Kidney (tissue), 14 donors: Measurements from ENCODE around the gene TAF11L13. TPM values are rescaled to one million over a fixed set of nuclear protein-coding genes. Genes with fewer than 3 reads are reported as not detected.

Source experiments
- DNase-seq, 5 donors: peaks; one replicate each; pipeline ENCODE4 v3.0.0-alpha.2; 2013 to 2020
- FAIRE-seq: peaks from 2 replicates; lab custom pipeline; 2012; peaks lifted over from hg19 to GRCh38; lab: Jason Lieb, UNC
- H3K27ac ChIP-seq, 2 donors: one replicate each; pipeline ENCODE4 v1.7.0; 2013; ENCODE audit warnings: low read depth in 2 of 2, low read length in 2 of 2, inconsistent platforms in 1 of 2
- H3K27me3 ChIP-seq: one replicate; pipeline ENCODE4 v1.7.1; 2013; ENCODE audit warnings: low read length, inconsistent platforms; ENCODE audit not compliant: control insufficient read depth, insufficient read depth
- H3K36me3 ChIP-seq, 3 donors: one replicate each; pipeline versions ENCODE4 v1.7.0 to v1.7.1; 2013; ENCODE audit warnings: low read length in 3 of 3, control low read depth in 1 of 3, inconsistent platforms in 1 of 3; ENCODE audit not compliant: insufficient read depth in 3 of 3, control insufficient read depth in 2 of 3
- H3K4me1 ChIP-seq, 3 donors: one replicate each; pipeline versions ENCODE4 v1.7.0 to v1.7.1; 2013; ENCODE audit warnings: low read length in 3 of 3, inconsistent platforms in 1 of 3, low read depth in 1 of 3; ENCODE audit not compliant: control insufficient read depth in 2 of 3, insufficient read depth in 2 of 3
- H3K4me3 ChIP-seq, 3 donors: one replicate each; pipeline versions ENCODE4 v1.7.0 to v1.8.1; 2013; ENCODE audit warnings: low read length in 3 of 3, control low read depth in 1 of 3, inconsistent platforms in 1 of 3
- H3K9ac ChIP-seq, 3 donors: one replicate each; pipeline versions ENCODE4 v1.7.0 to v1.7.1; 2013; ENCODE audit warnings: low read length in 3 of 3, control low read depth in 1 of 3, inconsistent platforms in 1 of 3
- H3K9me3 ChIP-seq, 3 donors: one replicate each; pipeline versions ENCODE4 v1.7.0 to v1.7.1; 2013; ENCODE audit warnings: low read length in 3 of 3, control low read depth in 1 of 3, inconsistent platforms in 1 of 3; ENCODE audit not compliant: control insufficient read depth in 2 of 3, insufficient read depth in 1 of 3
- CTCF ChIP-seq: IDR thresholded peaks from 3 replicates; pipeline ENCODE4 v1.5.1; 2012; ENCODE audit warnings: mild to moderate bottlenecking, moderate library complexity, borderline replicate concordance; ENCODE audit not compliant: insufficient read depth; ENCODE audit errors: extremely low read depth
- intact Hi-C: fragments of 100-400 bp; cut with DNase I; formaldehyde crosslinking; loops from one replicate; pipeline ENCODE4 v1.11.1; 2022
- polyA plus RNA-seq: library from polyadenylated mRNA; stranded (reverse); fragments of 350-450 nt; fragmentation: Illumina TruSeq; extraction: RNeasy Lipid Tissue Mini Kit (QIAGEN cat#74804); gene quantifications from one replicate; pipeline ENCODE4 v1.2.3, GENCODE V29; 2014; ENCODE audit warnings: low read depth, low replicate concordance; ENCODE audit not compliant: insufficient read depth
- total RNA-seq: library from RNA; stranded (reverse); fragmentation: NEBNext Ultra II Directional; extraction: Animal tissue kit (Norgen Biotek cat#: 25700); gene quantifications from one replicate; pipeline ENCODE4 v1.2.1, GENCODE V29; 2021
- donor health status: control.
- donor health status: control.
- donor health status: control.
- donor health status: control.
- donor health status: control.
- donor health status: DM: yes; HTN: yes; CAD: no.
- donor health status: Normal renal cell carcinoma (clear cell type).

TAF11L13 gene
- total and polyA plus RNA-seq, 2 donors from 2014 or later, result not detected

DNA sequence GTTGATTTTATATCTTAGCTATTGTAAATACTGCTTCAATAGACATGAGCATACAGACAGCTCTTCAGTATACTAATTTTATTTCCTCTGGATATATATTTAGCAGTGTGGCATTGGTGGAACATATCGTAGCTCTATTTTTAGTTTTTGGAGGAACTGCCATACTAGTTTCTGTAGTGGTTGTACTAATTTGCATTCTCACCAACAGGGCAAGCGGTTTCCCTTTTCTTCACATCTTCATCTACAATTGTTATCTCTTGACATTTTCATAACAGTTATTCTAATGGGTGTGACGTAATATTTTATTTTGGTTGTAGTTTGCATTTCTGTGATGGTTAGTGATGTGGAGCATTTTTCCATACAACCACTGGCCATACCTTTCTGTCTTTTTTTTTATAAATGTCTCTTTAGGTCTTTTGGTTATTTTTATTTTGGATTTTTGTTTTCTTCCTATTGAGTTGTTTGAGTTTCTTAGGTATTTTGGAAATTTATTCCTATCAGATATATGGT, 34.9 kb downstream of the TAF11L13 start:
- Histone ChIP-seq H3K9me3 (no peaks in the 10 kb centered on the region), H3K27me3 (no peaks in the 10 kb centered on the region), H3K36me3 (no peaks in the 10 kb centered on the region), H3K9ac (no peak overlapping the region), H3K4me3 (no peak overlapping the region), H3K4me1 (no peaks in the 10 kb centered on the region), H3K27ac (no peak overlapping the region)
- TF ChIP-seq CTCF, result no peak
- FAIRE-seq (no peak), DNase-seq (no peak)
- intact Hi-C loops, result no loop called here

GRCh38 chr5:17670353-17670752, 38.5 kb downstream of the TAF11L13 start:
- intact Hi-C loops, result no loop called here
- FAIRE-seq (no peak), DNase-seq (no peak)
- TF ChIP-seq CTCF, result no peak
- Histone ChIP-seq H3K27ac (no peak overlapping the region), H3K4me3 (no peak overlapping the region), H3K9me3 (no peaks in the 10 kb centered on the region), H3K36me3 (no peaks in the 10 kb centered on the region), H3K4me1 (no peaks in the 10 kb centered on the region), H3K27me3 (no peaks in the 10 kb centered on the region), H3K9ac (no peak overlapping the region)

DNA sequence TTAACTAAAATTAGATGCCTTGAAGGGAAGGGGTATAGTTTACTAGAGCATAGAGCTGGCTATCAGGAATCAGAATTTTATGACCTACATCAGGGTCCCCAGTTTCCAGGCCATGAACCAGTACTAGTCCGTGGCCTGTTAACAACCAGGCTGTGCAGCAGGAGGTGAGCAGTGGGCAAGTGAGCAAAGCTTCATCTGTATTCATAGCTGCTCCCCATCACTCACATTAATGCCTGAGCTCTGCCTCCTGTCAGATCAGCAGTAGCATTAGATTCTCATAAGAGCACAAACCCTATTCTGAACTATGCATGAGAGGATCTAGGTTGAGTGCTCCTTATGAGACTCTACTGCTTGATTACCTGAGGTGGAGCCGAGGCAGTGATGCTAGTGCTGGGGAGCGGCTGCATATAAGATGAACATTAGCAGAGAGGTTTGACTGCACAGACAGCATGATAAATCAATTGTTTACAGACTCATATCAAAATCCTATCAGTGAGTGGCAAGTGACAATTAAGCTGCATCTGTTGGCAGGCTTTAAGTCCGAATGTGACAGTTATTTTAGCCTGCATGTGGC, 47.0 kb downstream of the TAF11L13 start:
- no peak for TF ChIP-seq CTCF

More for the DNA sequence above, 47.0 kb downstream of the TAF11L13 start:
- Histone ChIP-seq H3K36me3 (no peaks in the 10 kb centered on the region), H3K27me3 (no peaks in the 10 kb centered on the region), H3K9me3 (no peaks in the 10 kb centered on the region), H3K4me3 (no peak overlapping the region), H3K4me1 (no peaks in the 10 kb centered on the region), H3K9ac (no peak overlapping the region), H3K27ac (no peak overlapping the region)
- intact Hi-C loops, result no loop called here
- FAIRE-seq (no peak), DNase-seq (no peak)
